Esophagus muscularis mucosa (tissue), 4 donors: Measurements from ENCODE around the gene SPPL2C. TPM values are rescaled to one million over a fixed set of nuclear protein-coding genes. Genes with fewer than 3 reads are reported as not detected.

ENCODE experiments used
- DNase-seq: peaks from one replicate; pipeline ENCODE4 v3.0.0-alpha.2; 2017; ENCODE audit errors: extremely low spot score
- H3K27ac ChIP-seq, 4 donors: fragments of 200-600 bp; sonication (generic); replicated peaks in 1 of 4; 1 replicate in 3 of 4; 2 replicates in 1 of 4; pipeline ENCODE4 v1.5.1; 2016 to 2019; ENCODE audit warnings: mild to moderate bottlenecking in 1 of 4
- H3K27me3 ChIP-seq, 4 donors: fragments of 200-600 bp; sonication (generic); one replicate each; pipeline versions ENCODE4 v1.5.1 to v1.6.0; 2016 to 2019
- H3K36me3 ChIP-seq, 4 donors: fragments of 200-600 bp; sonication (generic); one replicate each; pipeline ENCODE4 v1.5.1; 2016 to 2019
- H3K4me1 ChIP-seq, 4 donors: fragments of 200-600 bp; sonication (generic); one replicate each; pipeline ENCODE4 v1.5.1; 2016 to 2019
- H3K4me3 ChIP-seq, 4 donors: fragments of 200-600 bp; sonication (generic); 1 replicate in 2 of 4; 2 replicates in 2 of 4; pipeline ENCODE4 v1.5.1; 2016 to 2019; ENCODE audit warnings: mild to moderate bottlenecking in 4 of 4, moderate library complexity in 1 of 4
- H3K9me3 ChIP-seq, 4 donors: fragments of 200-600 bp; sonication (generic); 1 replicate in 3 of 4; 2 replicates in 1 of 4; pipeline ENCODE4 v1.5.1; 2016 to 2019
- CTCF ChIP-seq, 3 experiments: fragments of 200-600 bp in 2 of 3; fragments of 450-650 bp in 1 of 3; sonication (generic) in 2 of 3; IDR thresholded peaks; one replicate each; pipeline ENCODE4 v1.5.1; 2017 to 2019; ENCODE audit warnings: antibody characterized with exemption in 3 of 3, mild to moderate bottlenecking in 2 of 3, moderate library complexity in 1 of 3
- EP300 ChIP-seq: sonication (generic); formaldehyde crosslinking; IDR thresholded peaks from one replicate; pipeline ENCODE4 v1.6.1; 2017; ENCODE audit warnings: antibody characterized with exemption
- POLR2A ChIP-seq: fragments of 450-650 bp; IDR thresholded peaks from one replicate; pipeline ENCODE4 v1.6.1; 2017; ENCODE audit warnings: antibody characterized with exemption, moderate library complexity, mild to moderate bottlenecking, low read depth
- POLR2AphosphoS5 ChIP-seq, 2 donors: sonication (generic); formaldehyde crosslinking; IDR thresholded peaks; one replicate each; pipeline ENCODE4 v1.6.1; 2017; ENCODE audit warnings: antibody characterized with exemption in 2 of 2
- WGBS: methylation state at CpG from one replicate; pipeline ENCODE4 v1.1.5; 2018; 5-methylcytosine and 5-hydroxymethylcytosine counted together
- intact Hi-C: fragments of 100-400 bp; cut with DNase I; formaldehyde crosslinking; loops from one replicate; pipeline ENCODE4 v1.15.1; 2023
- total RNA-seq, 4 donors: library from RNA; depleted of rRNA; stranded (reverse); fragments of >200 nt; gene quantifications; one replicate each; pipeline versions ENCODE4 v1.1.0 to v1.2.1, GENCODE V29; 2016

The SPPL2C gene
- total RNA-seq, 4 donors from 2014 or later: not detected

- no peak for TF ChIP-seq CTCF (IDR thresholded peaks at IDR 0.05)
- TF ChIP-seq POLR2AphosphoS5 (IDR thresholded peaks at IDR 0.05): no peak
- no peak for TF ChIP-seq EP300
- no peak for TF ChIP-seq POLR2A
- Histone ChIP-seq H3K9me3 (no peaks in the 10 kb centered on the region), H3K27ac (no peak overlapping the region), H3K4me3 (no peak overlapping the region), H3K27me3 (peaks cover 0 to 66% (median 2%) of the 10 kb centered on the region in 4 donors), H3K4me1 (no peaks in the 10 kb centered on the region), H3K36me3 (no peaks in the 10 kb centered on the region)
- no peak for DNase-seq
- intact Hi-C loops: no loop called here
- WGBS: 87% methylated on average over 3 of the region's 7 CpGs
Measured at GRCh38 chr17:45824475-45824874, 20.2 kb upstream of the SPPL2C start.

GRCh38 chr17:45824901-45825492 lies 19.7 kb upstream of the SPPL2C start:
- DNase-seq: no peak
- H3K27ac ChIP-seq: no peak overlapping the region
- intact Hi-C loops: no loop called here
- 82% methylated on average over 9 of the region's 13 CpGs for WGBS
- no peaks in the 10 kb centered on the region for H3K36me3 ChIP-seq
- no peak overlapping the region for H3K4me3 ChIP-seq
- peaks cover 0 to 71% (median 2%) of the 10 kb centered on the region in 4 donors for H3K27me3 ChIP-seq
- TF ChIP-seq POLR2AphosphoS5 (IDR thresholded peaks at IDR 0.05): no peak
- no peak for TF ChIP-seq POLR2A
- TF ChIP-seq CTCF (IDR thresholded peaks at IDR 0.05): no peak
- no peak for TF ChIP-seq EP300
- no peaks in the 10 kb centered on the region for H3K4me1 ChIP-seq
- H3K9me3 ChIP-seq: no peaks in the 10 kb centered on the region

GRCh38 chr17:45825792-45826191 lies 18.9 kb upstream of the SPPL2C start:
- no peak overlapping the region for H3K27ac ChIP-seq
- no peak overlapping the region for H3K4me3 ChIP-seq
- TF ChIP-seq POLR2A (no peak), CTCF (IDR thresholded peaks at IDR 0.05) (no peak), POLR2AphosphoS5 (IDR thresholded peaks at IDR 0.05) (no peak), EP300 (no peak)
- H3K27me3 ChIP-seq: peaks cover 0 to 79% (median 2%) of the 10 kb centered on the region in 4 donors
- intact Hi-C loops: no loop called here
- no peaks in the 10 kb centered on the region for H3K4me1 ChIP-seq
- DNase-seq: no peak
- 77% methylated on average over 9 of the region's 14 CpGs for WGBS
- H3K36me3 ChIP-seq: no peaks in the 10 kb centered on the region
- no peaks in the 10 kb centered on the region for H3K9me3 ChIP-seq

- no peak for DNase-seq
- H3K4me3 ChIP-seq: no peak overlapping the region
- H3K27ac ChIP-seq: no peak overlapping the region
- 85% methylated on average over 16 of the region's 16 CpGs for WGBS
- intact Hi-C loops: no loop called here
- peaks cover 0 to 80% (median 2%) of the 10 kb centered on the region in 4 donors for H3K27me3 ChIP-seq
- TF ChIP-seq EP300 (no peak), POLR2A (no peak), CTCF (IDR thresholded peaks at IDR 0.05) (no peak), POLR2AphosphoS5 (IDR thresholded peaks at IDR 0.05) (no peak)
- H3K9me3 ChIP-seq: no peaks in the 10 kb centered on the region
- no peaks in the 10 kb centered on the region for H3K4me1 ChIP-seq
- no peaks in the 10 kb centered on the region for H3K36me3 ChIP-seq
Measured at GRCh38 chr17:45826919-45827588, 17.6 kb upstream of the SPPL2C start.
